ENCODE data around the gene KLF6. TPM values are rescaled to one million over a fixed set of nuclear protein-coding genes. Genes with fewer than 3 reads are reported as not detected.

The KLF6 gene
- polyA plus RNA-seq, 1 of the 3 experiments (the other 2 are of a cell fraction): 148 TPM

- H3K4me1 ChIP-seq (ENCODE audit: control insufficient read depth in 1 of 2, insufficient read depth in 2 of 2, low read depth in 1 of 2, low read length in 1 of 2): peaks cover 21 to 30% of the 10 kb centered on the region in 2 experiments
- peak; percentile 82 for DNase-seq
- ChIA-PET POLR2A (interaction anchor here (1.8 kb wide), 1 partner anchor 28 kb away, joined by 7 read pairs; the partner anchor contains the start of gene KLF6), CTCF (interaction anchor here (0.7 to 1.4 kb wide), 5 partner anchors 18 to 1009 kb away, joined by 3 to 4 read pairs (median 3); no protein-coding TSS in a partner anchor)
- 30% methylated on average over 14 of the region's 14 CpGs for WGBS (ENCODE audit: low lambda C conversion rate)
- H3K4me3 ChIP-seq (ENCODE audit: low read depth in 2 of 2, low read length in 1 of 2): no peak overlapping the region
- no peaks in the 10 kb centered on the region for H3K79me2 ChIP-seq (ENCODE audit: insufficient read depth)
- no peaks in the 10 kb centered on the region for H4K20me1 ChIP-seq (ENCODE audit: insufficient read depth)
- H3K4me2 ChIP-seq: no peak overlapping the region
- H3K9me2 ChIP-seq: no peaks in the 10 kb centered on the region
- no peaks in the 10 kb centered on the region for H3K27me3 ChIP-seq (ENCODE audit: insufficient read depth)
- H3K9ac ChIP-seq: no peak overlapping the region
- peaks cover 34% of the 10 kb centered on the region for H3F3A ChIP-seq (replicated peaks; ENCODE audit: insufficient read depth)
- H3K36me3 ChIP-seq (replicated peaks in 1 of 2; ENCODE audit: control insufficient read depth in 1 of 2, insufficient read depth in 2 of 2, low read length in 1 of 2): no peaks in the 10 kb centered on the region
- peak overlapping the region; percentile 24 to 41; a peak in 3 of 4 replicates for H3K27ac ChIP-seq (ENCODE audit: low read depth in 2 of 2, low read length in 1 of 2)
- H3K9me3 ChIP-seq: no peaks in the 10 kb centered on the region
- H2AFZ ChIP-seq (ENCODE audit: low read depth): no peak overlapping the region
- TF ChIP-seq RFX5 (IDR thresholded peaks at IDR 0.05; ENCODE audit: low read length) (no peak), GABPA (IDR thresholded peaks at IDR 0.05; ENCODE audit: low read depth) (no peak), YY1 (IDR thresholded peaks at IDR 0.05; ENCODE audit: low read depth) (no peak), TAF1 (IDR thresholded peaks at IDR 0.05; ENCODE audit: borderline replicate concordance, low read depth, low read length) (no peak), RAD21 (IDR thresholded peaks at IDR 0.05; ENCODE audit: low read length) (peak; percentile 24; the same call in 1 of the 2 replicates), CTCF (IDR thresholded peaks at IDR 0.05) (no peak), GATA2 (CRISPR knock-in tag; IDR thresholded peaks at IDR 0.05) (no peak), ELF1 (IDR thresholded peaks at IDR 0.05) (no peak), EZH2phosphoT487 (IDR thresholded peaks at IDR 0.05; ENCODE audit: borderline replicate concordance, low read depth) (no peak), MXI1 (IDR thresholded peaks at IDR 0.05; ENCODE audit: low read depth, low read length) (peak; percentile 86), NFIC (IDR thresholded peaks at IDR 0.05; ENCODE audit: borderline replicate concordance) (peak; percentile 64), JUND (IDR thresholded peaks at IDR 0.05) (peak; percentile 60), CHD2 (IDR thresholded peaks at IDR 0.05; ENCODE audit: low read length, partially characterized antibody) (peak; percentile 58), SMC3 (IDR thresholded peaks at IDR 0.05; ENCODE audit: low read depth, low read length) (peak; percentile 26; the same call in 1 of the 2 replicates), RXRA (IDR thresholded peaks at IDR 0.05; ENCODE audit: borderline replicate concordance, low read depth) (no peak), FOXJ3 (CRISPR knock-in tag; IDR thresholded peaks at IDR 0.05) (0 out of 2 replicates have a peak, but pooled peaks have one; percentile 28), MEF2A (IDR thresholded peaks at IDR 0.05; ENCODE audit: borderline replicate concordance, low read depth) (peak; percentile 91), FOXM1 (IDR thresholded peaks at IDR 0.05; ENCODE audit: low read depth) (no peak), TEAD4 (IDR thresholded peaks at IDR 0.05; ENCODE audit: borderline replicate concordance, insufficient read depth) (peak; percentile 48; the same call in 1 of the 2 replicates), NRF1 (IDR thresholded peaks at IDR 0.05; ENCODE audit: low read depth, low read length) (no peak), EP300 (IDR thresholded peaks at IDR 0.05; ENCODE audit: borderline replicate concordance in 1 of 2, low read depth in 1 of 2, low read length in 1 of 2) (peak; percentile 70 to 95; a peak in 3 of 4 replicates), RCOR1 (IDR thresholded peaks at IDR 0.05; ENCODE audit: low read length) (peak; percentile 90), MAX (IDR thresholded peaks at IDR 0.05; ENCODE audit: low read depth) (peak; percentile 91)
- TF ChIP-seq, protein P1, sequence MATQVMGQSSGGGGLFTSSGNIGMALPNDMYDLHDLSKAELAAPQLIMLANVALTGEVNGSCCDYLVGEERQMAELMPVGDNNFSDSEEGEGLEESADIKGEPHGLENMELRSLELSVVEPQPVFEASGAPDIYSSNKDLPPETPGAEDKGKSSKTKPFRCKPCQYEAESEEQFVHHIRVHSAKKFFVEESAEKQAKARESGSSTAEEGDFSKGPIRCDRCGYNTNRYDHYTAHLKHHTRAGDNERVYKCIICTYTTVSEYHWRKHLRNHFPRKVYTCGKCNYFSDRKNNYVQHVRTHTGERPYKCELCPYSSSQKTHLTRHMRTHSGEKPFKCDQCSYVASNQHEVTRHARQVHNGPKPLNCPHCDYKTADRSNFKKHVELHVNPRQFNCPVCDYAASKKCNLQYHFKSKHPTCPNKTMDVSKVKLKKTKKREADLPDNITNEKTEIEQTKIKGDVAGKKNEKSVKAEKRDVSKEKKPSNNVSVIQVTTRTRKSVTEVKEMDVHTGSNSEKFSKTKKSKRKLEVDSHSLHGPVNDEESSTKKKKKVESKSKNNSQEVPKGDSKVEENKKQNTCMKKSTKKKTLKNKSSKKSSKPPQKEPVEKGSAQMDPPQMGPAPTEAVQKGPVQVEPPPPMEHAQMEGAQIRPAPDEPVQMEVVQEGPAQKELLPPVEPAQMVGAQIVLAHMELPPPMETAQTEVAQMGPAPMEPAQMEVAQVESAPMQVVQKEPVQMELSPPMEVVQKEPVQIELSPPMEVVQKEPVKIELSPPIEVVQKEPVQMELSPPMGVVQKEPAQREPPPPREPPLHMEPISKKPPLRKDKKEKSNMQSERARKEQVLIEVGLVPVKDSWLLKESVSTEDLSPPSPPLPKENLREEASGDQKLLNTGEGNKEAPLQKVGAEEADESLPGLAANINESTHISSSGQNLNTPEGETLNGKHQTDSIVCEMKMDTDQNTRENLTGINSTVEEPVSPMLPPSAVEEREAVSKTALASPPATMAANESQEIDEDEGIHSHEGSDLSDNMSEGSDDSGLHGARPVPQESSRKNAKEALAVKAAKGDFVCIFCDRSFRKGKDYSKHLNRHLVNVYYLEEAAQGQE (IDR thresholded peaks at IDR 0.05; ENCODE audit: low read depth, low read length): peak; percentile 44; the same call in 1 of the 2 replicates
- TF ChIP-seq, protein P2, sequence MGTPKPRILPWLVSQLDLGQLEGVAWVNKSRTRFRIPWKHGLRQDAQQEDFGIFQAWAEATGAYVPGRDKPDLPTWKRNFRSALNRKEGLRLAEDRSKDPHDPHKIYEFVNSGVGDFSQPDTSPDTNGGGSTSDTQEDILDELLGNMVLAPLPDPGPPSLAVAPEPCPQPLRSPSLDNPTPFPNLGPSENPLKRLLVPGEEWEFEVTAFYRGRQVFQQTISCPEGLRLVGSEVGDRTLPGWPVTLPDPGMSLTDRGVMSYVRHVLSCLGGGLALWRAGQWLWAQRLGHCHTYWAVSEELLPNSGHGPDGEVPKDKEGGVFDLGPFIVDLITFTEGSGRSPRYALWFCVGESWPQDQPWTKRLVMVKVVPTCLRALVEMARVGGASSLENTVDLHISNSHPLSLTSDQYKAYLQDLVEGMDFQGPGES (IDR thresholded peaks at IDR 0.05; ENCODE audit: low read depth, low read length): no peak
- TF ChIP-seq, protein P3, sequence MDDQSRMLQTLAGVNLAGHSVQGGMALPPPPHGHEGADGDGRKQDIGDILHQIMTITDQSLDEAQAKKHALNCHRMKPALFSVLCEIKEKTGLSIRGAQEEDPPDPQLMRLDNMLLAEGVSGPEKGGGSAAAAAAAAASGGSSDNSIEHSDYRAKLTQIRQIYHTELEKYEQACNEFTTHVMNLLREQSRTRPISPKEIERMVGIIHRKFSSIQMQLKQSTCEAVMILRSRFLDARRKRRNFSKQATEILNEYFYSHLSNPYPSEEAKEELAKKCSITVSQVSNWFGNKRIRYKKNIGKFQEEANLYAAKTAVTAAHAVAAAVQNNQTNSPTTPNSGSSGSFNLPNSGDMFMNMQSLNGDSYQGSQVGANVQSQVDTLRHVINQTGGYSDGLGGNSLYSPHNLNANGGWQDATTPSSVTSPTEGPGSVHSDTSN (IDR thresholded peaks at IDR 0.05): peak; percentile 61
Observed at GRCh38 chr10:3757638-3758490, 27.1 kb downstream of the KLF6 start.

All from SK-N-SH (cell line).